Prostate gland (tissue), 2 donors: ENCODE results near the gene KNCN. TPM values are rescaled to one million over a fixed set of nuclear protein-coding genes. Genes with fewer than 3 reads are reported as not detected.

ENCODE experiments used
- DNase-seq: peaks from one replicate; pipeline ENCODE4 v3.0.0-alpha.2; 2019; ENCODE audit warnings: low spot score
- H3K27ac ChIP-seq, 2 donors: fragments of 200-600 bp; sonication (generic); 2 replicates each; pipeline ENCODE4 v1.5.1; 2017 to 2019
- H3K27me3 ChIP-seq: fragments of 200-600 bp; sonication (generic); replicated peaks from 2 replicates; pipeline ENCODE4 v1.5.1; 2019; ENCODE audit not compliant: insufficient read depth
- H3K36me3 ChIP-seq, 2 donors: fragments of 200-600 bp; sonication (generic); 1 replicate in 1 of 2; 2 replicates in 1 of 2; pipeline versions ENCODE4 v1.5.1 to v1.8.1; 2017 to 2019
- H3K4me1 ChIP-seq: fragments of 200-600 bp; sonication (generic); replicated peaks from 2 replicates; pipeline ENCODE4 v1.5.1; 2019
- H3K4me3 ChIP-seq, 2 donors: fragments of 200-600 bp; sonication (generic); 2 replicates each; pipeline ENCODE4 v1.5.1; 2017 to 2019
- H3K9me3 ChIP-seq: fragments of 200-600 bp; sonication (generic); 2 replicates; pipeline ENCODE4 v1.5.1; 2017
- CTCF ChIP-seq, 4 experiments: fragments of 200-600 bp in 2 of 4; fragments of 450-650 bp in 2 of 4; sonication (generic) in 2 of 4; IDR thresholded peaks; 1 replicate in 3 of 4; 2 replicates in 1 of 4; pipeline ENCODE4 v1.5.1; 2016 to 2019; ENCODE audit warnings: antibody characterized with exemption in 4 of 4, mild to moderate bottlenecking in 2 of 4, moderate library complexity in 2 of 4
- POLR2A ChIP-seq: fragments of 450-650 bp; IDR thresholded peaks from one replicate; pipeline ENCODE4 v1.6.1; 2016; ENCODE audit warnings: antibody characterized with exemption, mild to moderate bottlenecking
- POLR2AphosphoS5 ChIP-seq: sonication (generic); formaldehyde crosslinking; IDR thresholded peaks from one replicate; pipeline ENCODE4 v1.6.1; 2017; ENCODE audit warnings: antibody characterized with exemption
- WGBS: methylation state at CpG from one replicate; pipeline ENCODE4 v1.1.5; 2018; 5-methylcytosine and 5-hydroxymethylcytosine counted together
- intact Hi-C: fragments of 100-400 bp; cut with DNase I; formaldehyde crosslinking; loops from one replicate; pipeline ENCODE4 v1.14.2; 2022
- total RNA-seq, 2 donors: library from RNA; depleted of rRNA; stranded (reverse); fragments of >200 nt; gene quantifications; one replicate each; pipeline ENCODE4 v1.1.0, GENCODE V29; 2016

Gene KNCN
- total RNA-seq, 2 donors from 2014 or later = not detected

- Histone ChIP-seq H3K36me3 (no peaks in the 10 kb centered on the region), H3K4me1 (no peaks in the 10 kb centered on the region), H3K27ac (no peak overlapping the region), H3K4me3 (no peak overlapping the region), H3K27me3 (no peaks in the 10 kb centered on the region), H3K9me3 (no peaks in the 10 kb centered on the region)
- DNase-seq = no peak
- 92% methylated on average over 6 of the region's 6 CpGs for WGBS
- no peak for TF ChIP-seq CTCF (IDR thresholded peaks at IDR 0.05)
- TF ChIP-seq POLR2A = no peak
- no peak for TF ChIP-seq POLR2AphosphoS5
- intact Hi-C loops = no loop called here
These were observed 20.3 kb upstream of the KNCN start for GRCh38 chr1:46571691-46572225.

- Histone ChIP-seq H3K4me3 (no peak overlapping the region), H3K4me1 (no peaks in the 10 kb centered on the region), H3K36me3 (no peaks in the 10 kb centered on the region), H3K27me3 (no peaks in the 10 kb centered on the region), H3K9me3 (no peaks in the 10 kb centered on the region), H3K27ac (no peak overlapping the region)
- intact Hi-C loops = no loop called here
- WGBS = 38% methylated on average over 14 of the region's 14 CpGs
- DNase-seq = no peak
- TF ChIP-seq POLR2AphosphoS5 (no peak), CTCF (IDR thresholded peaks at IDR 0.05) (no peak), POLR2A (no peak)
These were observed 18.7 kb upstream of the KNCN start for GRCh38 chr1:46569884-46570725.

- no peaks in the 10 kb centered on the region for H3K9me3 ChIP-seq
- no peaks in the 10 kb centered on the region for H3K27me3 ChIP-seq
- WGBS = 79% methylated on average over 4 of the region's 4 CpGs
- no peaks in the 10 kb centered on the region for H3K4me1 ChIP-seq
- no peak overlapping the region for H3K27ac ChIP-seq
- intact Hi-C loops = no loop called here
- no peak overlapping the region for H3K4me3 ChIP-seq
- TF ChIP-seq POLR2A (no peak), CTCF (IDR thresholded peaks at IDR 0.05) (no peak), POLR2AphosphoS5 (no peak)
- H3K36me3 ChIP-seq = no peaks in the 10 kb centered on the region
- no peak for DNase-seq
These were observed 17.7 kb upstream of the KNCN start for GRCh38 chr1:46569116-46569515.

DNA sequence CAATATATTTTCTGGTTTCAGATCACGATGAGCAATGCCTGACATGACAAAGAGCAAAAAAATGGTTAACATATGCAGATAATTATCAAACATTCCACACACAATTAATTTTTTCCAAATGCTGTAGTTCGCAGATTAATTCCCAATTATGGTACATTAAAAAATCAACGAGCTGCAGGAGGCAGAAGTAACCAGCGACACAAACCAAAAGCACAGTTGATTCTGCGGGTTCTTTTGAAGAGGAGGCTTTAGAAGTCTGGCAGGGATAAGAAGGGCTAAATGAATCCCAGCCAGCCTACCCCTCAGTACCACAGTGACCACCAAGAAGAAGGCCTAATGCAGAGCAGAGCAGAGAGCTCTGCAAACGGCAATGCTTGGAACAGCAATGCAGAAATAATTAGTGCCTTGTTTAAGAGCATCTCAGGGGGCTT is 17.0 kb upstream of the KNCN start:
- TF ChIP-seq CTCF (IDR thresholded peaks at IDR 0.05) (no peak), POLR2A (no peak)
- H3K27ac ChIP-seq = no peak overlapping the region
- no peaks in the 10 kb centered on the region for H3K9me3 ChIP-seq
- no peaks in the 10 kb centered on the region for H3K36me3 ChIP-seq
- WGBS = 93% methylated on average over 6 of the region's 6 CpGs
- intact Hi-C loops = no loop called here
- DNase-seq = no peak
- no peaks in the 10 kb centered on the region for H3K27me3 ChIP-seq
- H3K4me1 ChIP-seq = no peaks in the 10 kb centered on the region
- no peak overlapping the region for H3K4me3 ChIP-seq

DNA sequence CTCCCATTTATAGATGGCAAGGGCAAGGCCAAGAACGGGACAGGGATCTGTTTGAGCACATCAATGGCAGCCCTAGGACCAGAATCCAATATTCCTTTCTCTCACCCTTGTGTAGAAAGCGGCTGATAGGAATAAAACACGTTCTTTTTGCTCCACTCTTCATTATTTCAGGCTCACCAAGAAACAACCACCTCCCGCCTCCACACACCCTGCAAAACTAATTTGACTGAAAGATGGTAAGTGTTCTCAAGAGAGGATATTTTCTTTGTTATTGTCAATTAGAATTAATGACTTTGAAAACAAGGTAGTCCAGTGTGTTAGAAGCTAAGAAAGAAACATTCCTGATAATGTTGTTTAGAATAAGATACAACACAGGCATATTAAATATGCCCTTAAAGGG is 11.9 kb upstream of the KNCN start:
- no peaks in the 10 kb centered on the region for H3K27me3 ChIP-seq
- intact Hi-C loops = no loop called here
- no peak for DNase-seq
- H3K27ac ChIP-seq = no peak overlapping the region
- no peak overlapping the region for H3K4me3 ChIP-seq
- no peaks in the 10 kb centered on the region for H3K4me1 ChIP-seq
- TF ChIP-seq POLR2A = no peak
- TF ChIP-seq POLR2AphosphoS5 = no peak
- no peak for TF ChIP-seq CTCF (IDR thresholded peaks at IDR 0.05)
- WGBS = 85% methylated on average over 4 of the region's 4 CpGs
- no peaks in the 10 kb centered on the region for H3K9me3 ChIP-seq
- H3K36me3 ChIP-seq = no peaks in the 10 kb centered on the region
